NB4 (cell line): Measurements from ENCODE around the gene RFX3.
"Not testable (repeated sequence)": the region's sequence is repeated elsewhere in the genome, so short reads cannot be mapped to it uniquely, and the experiment has no call there.

Experiments used
- DNase-seq: peaks from one replicate; pipeline ENCODE4 v3.0.0; 2010; ENCODE audit warnings: low read depth
- H3K4me3 ChIP-seq: one replicate; pipeline ENCODE4 v1.5.1; 2011; ENCODE audit warnings: mild to moderate bottlenecking, low read depth, low read length, moderate library complexity
- CTCF ChIP-seq: IDR thresholded peaks from one replicate; pipeline ENCODE4 v1.5.1; 2012; ENCODE audit warnings: low read depth, low read length
- MAX ChIP-seq: IDR thresholded peaks from 2 replicates; pipeline ENCODE4 v1.6.1; 2011; ENCODE audit warnings: low read depth, low read length
- MYC ChIP-seq: IDR thresholded peaks from 2 replicates; pipeline ENCODE4 v1.6.1; 2011; ENCODE audit warnings: low read depth, low read length
- POLR2A ChIP-seq: IDR thresholded peaks from 2 replicates; pipeline ENCODE4 v1.6.1; 2011; ENCODE audit warnings: mild to moderate bottlenecking; ENCODE audit not compliant: insufficient read length; ENCODE audit errors: extremely low read depth

Gene RFX3

GRCh38 chr9:3332802-3333201 is 193.0 kb downstream of the RFX3 start:
- TF ChIP-seq CTCF, result no peak
- no peak for TF ChIP-seq MAX
- no peak for TF ChIP-seq MYC
- TF ChIP-seq POLR2A, result no peak
- H3K4me3 ChIP-seq, result no peak overlapping the region
- DNase-seq, result no peak

- DNase-seq, result peak; percentile 41
- TF ChIP-seq CTCF (peak; percentile 64), POLR2A (no peak), MYC (no peak), MAX (no peak)
- H3K4me3 ChIP-seq, result no peak overlapping the region
Measured at GRCh38 chr9:3331801-3332200, 194.0 kb downstream of the RFX3 start.

- no peak overlapping the region for H3K4me3 ChIP-seq
- no peak for DNase-seq
- TF ChIP-seq CTCF, result no peak
- no peak for TF ChIP-seq MAX
Measured at GRCh38 chr9:3330792-3331420, 194.9 kb downstream of the RFX3 start.

- no peak for DNase-seq
- H3K4me3 ChIP-seq, result no peak overlapping the region
- no peak for TF ChIP-seq POLR2A
- TF ChIP-seq MYC, result no peak
- TF ChIP-seq CTCF, result no peak
- no peak for TF ChIP-seq MAX
Measured at GRCh38 chr9:3329361-3329760, 196.4 kb downstream of the RFX3 start.

GRCh38 chr9:3323714-3324113 is 202.1 kb downstream of the RFX3 start:
- TF ChIP-seq MAX, result no peak
- TF ChIP-seq CTCF, result no peak
- no peak for TF ChIP-seq MYC
- TF ChIP-seq POLR2A, result no peak
- H3K4me3 ChIP-seq, result no peak overlapping the region
- DNase-seq, result no peak

- TF ChIP-seq CTCF, result no peak
- no peak for TF ChIP-seq MAX
- TF ChIP-seq MYC, result no peak
- no peak for TF ChIP-seq POLR2A
- DNase-seq, result no peak
- no peak overlapping the region for H3K4me3 ChIP-seq
Measured at GRCh38 chr9:3321186-3321585, 204.6 kb downstream of the RFX3 start.

- not testable (repeated sequence) for DNase-seq, H3K4me3 ChIP-seq
Measured at GRCh38 chr9:3312595-3312994, 213.2 kb downstream of the RFX3 start.
